Measurements from ENCODE around the gene ZRANB2.

DNA sequence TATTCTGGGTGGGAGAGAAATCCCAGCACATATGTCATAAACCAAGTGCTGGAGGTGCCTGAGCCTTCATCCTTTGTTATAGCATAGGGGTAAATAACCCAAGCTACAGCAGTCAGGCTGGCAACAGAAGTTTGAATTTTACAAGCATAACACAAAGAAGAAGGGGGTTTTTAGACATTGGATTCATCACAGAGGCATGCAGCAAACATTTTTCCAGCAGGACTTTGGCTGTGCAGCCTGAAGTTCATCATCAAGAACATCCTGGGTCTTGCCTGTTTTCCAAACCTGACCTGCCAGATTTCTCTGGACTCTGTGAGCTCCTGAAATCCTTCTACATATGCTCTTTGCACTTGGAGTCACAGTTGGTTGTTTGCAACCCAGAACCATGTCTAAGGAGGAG, 49.4 kb downstream of the ZRANB2 start:
- TF ChIP-seq, protein P1, sequence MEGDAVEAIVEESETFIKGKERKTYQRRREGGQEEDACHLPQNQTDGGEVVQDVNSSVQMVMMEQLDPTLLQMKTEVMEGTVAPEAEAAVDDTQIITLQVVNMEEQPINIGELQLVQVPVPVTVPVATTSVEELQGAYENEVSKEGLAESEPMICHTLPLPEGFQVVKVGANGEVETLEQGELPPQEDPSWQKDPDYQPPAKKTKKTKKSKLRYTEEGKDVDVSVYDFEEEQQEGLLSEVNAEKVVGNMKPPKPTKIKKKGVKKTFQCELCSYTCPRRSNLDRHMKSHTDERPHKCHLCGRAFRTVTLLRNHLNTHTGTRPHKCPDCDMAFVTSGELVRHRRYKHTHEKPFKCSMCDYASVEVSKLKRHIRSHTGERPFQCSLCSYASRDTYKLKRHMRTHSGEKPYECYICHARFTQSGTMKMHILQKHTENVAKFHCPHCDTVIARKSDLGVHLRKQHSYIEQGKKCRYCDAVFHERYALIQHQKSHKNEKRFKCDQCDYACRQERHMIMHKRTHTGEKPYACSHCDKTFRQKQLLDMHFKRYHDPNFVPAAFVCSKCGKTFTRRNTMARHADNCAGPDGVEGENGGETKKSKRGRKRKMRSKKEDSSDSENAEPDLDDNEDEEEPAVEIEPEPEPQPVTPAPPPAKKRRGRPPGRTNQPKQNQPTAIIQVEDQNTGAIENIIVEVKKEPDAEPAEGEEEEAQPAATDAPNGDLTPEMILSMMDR (IDR thresholded peaks at IDR 0.05), result no peak
- TF ChIP-seq POLR2A (IDR thresholded peaks at IDR 0.05), result no peak
